Posterior vena cava (tissue), 2 donors: Measurements from ENCODE around the gene ZNF385A. TPM values are rescaled to one million over a fixed set of nuclear protein-coding genes. Genes with fewer than 3 reads are reported as not detected.

Experiments
- DNase-seq: peaks from one replicate; pipeline ENCODE4 v3.0.0-alpha.2; 2020; ENCODE audit warnings: low spot score
- intact Hi-C, 2 donors: fragments of 100-400 bp; cut with DNase I; formaldehyde crosslinking; loops; one replicate each; pipeline versions ENCODE4 v1.14.1 to v1.14.2; 2022 to 2023
- long read RNA-seq, 2 donors: library from polyadenylated mRNA; unstranded; transcript quantifications; one replicate each; pipeline ENCODE4 v2.0.0, GENCODE V29; 2020 to 2021
- total RNA-seq, 2 donors: library from RNA; stranded (reverse); fragmentation: NEBNext Ultra II Directional; extraction: Animal tissue kit (Norgen Biotek cat#: 25700); gene quantifications; one replicate each; pipeline ENCODE4 v1.2.1, GENCODE V29; 2021
- donor health status: DM: yes; HTN: yes; CAD: no.
- donor health status: DM: yes; HTN: yes; CAD: no.

The ZNF385A gene, protein sequence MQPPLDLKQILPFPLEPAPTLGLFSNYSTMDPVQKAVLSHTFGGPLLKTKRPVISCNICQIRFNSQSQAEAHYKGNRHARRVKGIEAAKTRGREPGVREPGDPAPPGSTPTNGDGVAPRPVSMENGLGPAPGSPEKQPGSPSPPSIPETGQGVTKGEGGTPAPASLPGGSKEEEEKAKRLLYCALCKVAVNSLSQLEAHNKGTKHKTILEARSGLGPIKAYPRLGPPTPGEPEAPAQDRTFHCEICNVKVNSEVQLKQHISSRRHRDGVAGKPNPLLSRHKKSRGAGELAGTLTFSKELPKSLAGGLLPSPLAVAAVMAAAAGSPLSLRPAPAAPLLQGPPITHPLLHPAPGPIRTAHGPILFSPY
- 10 to 100 TPM; 19.3 to 23.2 TPM for total RNA-seq
- long read RNA-seq, donor 1, partial matches to known transcripts: 2 of 5 reads
- long read RNA-seq, donor 1, other reads (novel, unspliced or antisense): 3 of 5 reads
- long read RNA-seq, donor 2, partial matches to known transcripts: 0 of 2 reads
- long read RNA-seq, donor 2, other reads (novel, unspliced or antisense): 2 of 2 reads

DNA sequence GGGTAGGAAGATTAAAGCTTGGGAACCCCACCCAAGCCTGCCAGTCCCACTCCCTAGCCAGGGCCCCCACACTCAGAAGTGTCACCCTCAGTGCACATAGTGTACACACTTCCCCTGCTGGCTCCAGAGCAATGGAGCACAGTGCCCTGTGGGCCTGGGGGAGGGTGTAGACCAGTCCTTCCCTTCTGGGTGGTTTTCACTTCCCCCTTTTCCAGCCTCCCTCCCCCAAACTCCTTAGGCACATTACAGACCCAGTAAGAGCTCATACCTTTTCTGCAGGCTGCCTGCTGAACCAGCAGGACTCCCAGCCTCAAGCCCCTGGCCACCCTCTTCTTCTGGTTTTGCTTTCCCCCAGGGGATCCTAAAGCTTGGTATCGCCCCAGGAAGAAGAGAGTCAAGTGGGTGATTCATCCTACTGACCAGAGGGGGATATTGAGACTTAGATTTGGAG, at the start of gene ZNF385A:
Gene ZNF385A, minus strand, starts transcription at position 143 of the 451 bp plus-strand sequence. CDS start 219 bp downstream, outside the sequence.
- no peak for DNase-seq
- intact Hi-C loops: loop anchor here in 1 of 2 donors (10.0 kb wide), 1 partner anchor 50 kb away; no protein-coding TSS in a partner anchor

DNA sequence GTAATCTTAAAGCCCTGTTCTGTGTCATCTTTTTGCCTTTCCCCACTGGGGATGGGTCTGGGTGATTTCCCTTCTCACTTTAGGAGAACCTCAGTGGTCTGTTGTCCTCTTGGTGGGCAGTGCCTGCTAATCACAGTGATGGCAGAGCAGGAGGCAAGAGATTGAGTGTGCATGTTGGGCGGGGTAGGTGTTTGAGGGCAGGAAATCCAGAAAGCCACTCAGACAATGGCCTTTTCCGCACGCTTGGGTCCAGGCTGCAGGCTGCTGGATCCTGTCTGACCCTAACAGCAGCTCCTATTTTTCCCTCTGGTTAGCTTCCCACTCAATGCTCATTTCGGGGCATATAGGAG, 48.3 kb upstream of the ZNF385A start:
- intact Hi-C loops: loop anchor here in 1 of 2 donors (2.0 to 10.0 kb wide), 2 partner anchors 16 to 48 kb away; partner anchors contain the start of gene ZNF385A
- DNase-seq: no peak

DNA sequence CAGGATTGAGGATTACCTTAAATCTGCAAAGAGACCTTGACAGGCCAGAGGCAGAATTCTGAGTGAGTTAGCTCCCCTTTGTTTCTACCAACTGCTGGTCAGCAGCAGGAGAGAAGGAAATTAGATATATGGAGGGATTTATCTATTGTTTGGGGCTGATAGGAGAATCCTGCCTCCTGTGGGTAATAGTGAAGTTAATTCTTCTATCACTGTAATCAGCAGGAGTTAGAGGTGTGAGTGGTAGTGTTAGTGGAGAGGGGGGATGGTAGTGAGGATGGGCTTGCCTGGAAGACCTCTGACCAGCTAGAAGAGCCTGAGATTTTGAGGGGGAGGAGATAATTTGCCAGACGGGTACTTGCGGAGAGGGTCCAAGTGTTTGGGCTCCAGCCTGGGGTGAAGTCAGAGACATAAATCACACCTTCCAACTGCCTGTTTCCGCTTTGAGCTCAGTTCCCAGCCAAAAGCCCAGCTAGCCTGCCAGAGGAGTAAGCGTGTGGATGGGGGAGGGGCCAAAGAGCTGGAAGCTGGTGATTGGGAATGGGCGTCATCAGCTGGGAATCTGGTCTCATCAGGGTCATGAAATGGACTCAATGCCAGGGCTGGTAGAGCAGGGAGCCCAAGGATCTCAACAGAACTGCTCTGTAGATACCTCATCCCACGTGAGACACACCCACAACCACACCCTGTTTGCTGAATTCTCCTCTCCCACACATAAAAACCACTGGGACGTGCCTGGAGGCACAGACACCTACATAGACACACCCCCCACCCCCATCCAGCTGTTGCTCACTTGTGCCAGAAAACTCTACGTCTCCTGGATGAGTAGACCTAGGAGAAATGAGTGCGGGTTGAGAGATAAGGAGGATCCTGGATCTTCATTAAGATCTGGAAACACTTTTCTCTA, 47.6 kb upstream of the ZNF385A start:
- DNase-seq: peak; percentile 93
- intact Hi-C loops: loop anchor here in 1 of 2 donors (2.0 to 10.0 kb wide), 2 partner anchors 15 to 47 kb away; partner anchors contain the start of gene ZNF385A

DNA sequence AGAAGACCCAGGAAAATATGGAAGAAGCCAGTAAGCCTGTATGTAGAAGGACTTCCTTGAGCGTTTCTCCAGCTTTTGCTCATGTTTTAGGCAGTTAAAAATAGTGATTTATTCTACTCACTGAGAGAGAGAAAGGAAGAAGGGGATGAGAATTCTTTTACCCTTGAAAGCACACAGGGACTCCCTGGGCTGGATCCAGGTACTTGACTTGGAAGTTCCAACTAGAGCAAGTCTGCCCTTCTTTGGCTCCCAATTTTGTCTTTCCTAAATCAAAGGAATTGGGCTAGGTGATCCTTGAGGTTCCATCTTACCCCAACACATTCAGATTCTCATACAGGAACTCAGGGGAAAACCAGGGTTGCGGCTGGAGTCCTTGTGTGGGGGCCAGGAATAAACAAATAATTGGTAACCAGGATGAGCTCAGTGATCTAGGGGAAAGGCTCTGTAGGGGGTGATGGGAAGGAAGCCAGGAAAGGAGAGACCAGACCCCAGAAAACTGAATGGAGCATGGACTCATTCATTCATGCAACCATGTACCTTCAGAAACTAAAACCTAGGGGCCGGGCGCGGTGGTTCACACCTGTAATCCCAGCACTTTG, 46.0 kb upstream of the ZNF385A start:
- intact Hi-C loops: loop anchor here in 1 of 2 donors (10.0 kb wide), 1 partner anchor 46 kb away; the partner anchor contains the start of gene ZNF385A
- no peak for DNase-seq

DNA sequence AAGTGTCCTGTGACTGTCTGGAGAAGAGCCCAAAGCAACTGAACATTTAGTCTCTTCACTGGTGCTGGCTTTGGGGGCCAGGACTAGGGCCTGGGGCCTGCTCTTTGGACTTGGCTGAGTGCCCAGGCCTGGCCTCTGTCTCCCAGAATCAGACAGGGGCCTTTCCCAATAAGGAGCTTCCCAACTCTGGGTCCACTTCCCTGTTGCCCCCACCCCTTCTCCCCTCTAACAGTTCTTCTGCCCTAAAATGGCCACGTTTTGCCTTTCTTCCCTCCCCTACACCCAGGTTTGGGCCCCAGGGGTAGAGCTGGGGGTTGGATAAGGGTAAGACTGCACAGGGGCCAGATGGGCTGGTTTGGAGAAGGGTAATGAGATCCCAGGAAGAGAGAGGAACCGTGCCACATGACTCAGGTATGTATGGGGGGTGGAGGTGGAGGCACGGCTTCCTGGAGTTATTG, 44.5 kb upstream of the ZNF385A start:
- intact Hi-C loops: no loop called here

DNA sequence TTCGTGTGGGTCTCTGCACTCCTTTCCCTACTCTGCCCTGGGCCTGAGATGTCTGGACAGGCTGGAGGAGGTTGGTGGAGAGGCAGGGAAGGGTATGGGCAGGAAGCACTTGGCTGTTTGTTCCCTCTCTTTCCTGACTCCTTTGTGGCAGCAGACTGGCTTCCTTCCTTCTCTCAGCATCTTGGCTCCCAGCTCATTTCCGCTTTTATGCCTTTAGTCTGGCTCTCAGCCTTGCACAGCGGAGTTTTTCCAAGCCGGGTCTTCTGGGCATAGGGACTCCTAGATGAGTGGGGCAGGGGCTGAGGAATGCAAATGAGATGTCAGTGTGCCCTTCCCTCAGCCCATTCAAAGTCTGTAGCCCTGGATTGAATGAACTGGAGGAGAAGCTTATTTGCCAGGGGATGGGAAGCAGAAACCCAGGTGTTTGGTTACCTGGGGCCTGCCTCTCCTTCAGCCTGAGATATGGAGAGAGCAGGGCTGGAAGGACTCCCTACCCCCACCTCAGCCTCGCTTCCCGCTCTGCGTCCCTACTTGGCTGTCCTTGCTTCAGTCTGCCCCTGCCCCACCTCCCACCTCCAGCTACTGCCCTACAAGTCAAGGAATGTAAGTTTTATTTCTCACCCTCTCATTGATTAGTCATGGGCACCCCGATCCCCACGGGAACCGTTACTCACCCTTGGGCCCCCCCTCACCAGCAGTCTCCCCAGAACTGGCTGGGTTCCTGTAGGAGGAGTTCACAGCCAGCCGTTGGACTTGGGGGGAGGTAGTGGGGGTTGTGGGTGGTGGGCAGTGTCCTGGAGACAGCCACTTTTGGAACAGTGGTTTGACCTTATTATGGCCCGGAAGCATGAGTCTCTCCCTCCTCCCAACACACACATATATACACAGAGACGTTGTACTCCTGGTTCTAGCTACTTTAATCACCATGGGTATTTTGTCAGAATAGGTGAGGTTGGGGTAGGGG, 43.8 kb upstream of the ZNF385A start:
- DNase-seq: peak; percentile 89
- intact Hi-C loops: no loop called here

More for the DNA sequence above, 44.5 kb upstream of the ZNF385A start:
- peak; percentile 65 for DNase-seq

DNA sequence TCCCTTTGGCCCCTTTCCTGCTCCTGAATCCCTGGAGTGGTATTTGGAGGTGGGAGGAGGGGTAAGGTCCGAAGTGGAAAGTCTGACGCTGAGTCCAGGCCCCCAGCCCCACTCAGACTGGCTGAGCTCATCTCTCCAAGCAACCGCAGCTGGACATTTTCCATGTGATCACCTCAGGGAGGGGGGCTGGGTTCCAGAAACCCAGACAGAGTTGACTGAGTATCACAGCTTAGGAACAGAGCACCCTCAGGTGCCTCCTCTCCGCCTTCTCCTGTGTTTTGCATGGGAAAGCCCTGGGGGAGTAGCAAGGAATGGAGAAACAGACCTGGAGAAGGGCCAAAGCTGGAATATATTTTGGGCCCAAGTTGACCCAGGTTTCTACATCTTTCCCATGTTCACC, 42.6 kb upstream of the ZNF385A start:
- DNase-seq: peak; percentile 61
- intact Hi-C loops: no loop called here

DNA sequence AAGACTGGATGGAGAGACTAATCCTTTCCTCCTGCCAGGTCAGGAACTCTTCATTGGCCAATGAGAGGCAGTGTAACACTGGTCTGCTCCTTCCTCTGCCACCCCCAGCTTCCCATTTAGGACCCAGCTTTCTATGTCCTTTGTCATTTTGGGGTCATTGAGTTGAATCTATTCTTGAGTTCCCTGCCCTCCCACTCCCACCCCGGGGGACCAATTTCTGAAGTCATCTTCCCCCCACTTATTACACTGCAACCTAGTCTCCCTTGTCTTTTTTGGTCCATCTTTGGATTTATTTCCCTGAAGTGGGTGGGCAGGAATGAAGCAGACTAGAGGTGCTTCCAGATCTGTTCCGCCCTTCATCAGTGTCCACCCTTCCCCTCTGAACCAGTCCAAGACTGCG, 42.2 kb upstream of the ZNF385A start:
- intact Hi-C loops: no loop called here
- no peak for DNase-seq

DNA sequence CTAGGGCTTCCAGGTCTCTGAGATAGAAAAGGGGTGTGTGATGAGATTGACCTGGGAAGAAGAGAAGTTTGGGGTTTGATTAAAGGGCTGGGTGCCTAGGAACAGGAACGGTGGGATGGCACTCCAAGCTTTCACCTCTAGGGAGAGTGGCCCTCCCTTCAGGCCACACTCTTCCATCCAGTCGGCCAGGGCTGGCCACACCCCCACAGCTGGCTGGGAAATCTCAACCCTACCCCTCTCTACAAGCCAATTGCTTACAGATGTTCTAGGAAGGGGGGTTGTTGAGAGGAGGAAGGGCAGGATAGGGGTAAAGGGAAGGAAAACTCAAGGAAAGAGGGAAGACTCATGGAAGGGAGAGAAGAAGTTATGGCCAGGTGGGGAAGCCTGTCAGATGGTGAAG, 41.2 kb upstream of the ZNF385A start:
- intact Hi-C loops: no loop called here
- peak; percentile 50 for DNase-seq

DNA sequence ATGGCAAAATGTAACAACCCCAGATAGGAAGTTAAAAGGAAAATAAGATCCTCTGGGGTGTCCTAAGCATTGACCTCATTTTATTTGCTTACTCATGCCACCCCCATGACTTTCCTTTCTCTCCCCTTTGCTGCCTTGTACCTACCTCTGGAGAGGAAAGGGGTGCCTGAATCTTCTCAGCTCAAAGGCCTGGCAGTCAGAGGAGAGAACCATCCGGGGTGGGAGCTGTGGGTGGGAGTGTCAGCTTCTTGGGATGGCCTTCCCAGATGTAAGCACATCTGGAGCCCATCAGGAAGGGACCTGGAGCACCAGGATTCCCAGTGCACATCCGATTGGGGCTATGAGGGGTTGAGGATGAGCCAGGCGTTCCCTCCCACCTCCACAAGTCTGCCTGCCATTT, 39.7 kb upstream of the ZNF385A start:
- intact Hi-C loops: no loop called here
- peak; percentile 23 for DNase-seq

DNA sequence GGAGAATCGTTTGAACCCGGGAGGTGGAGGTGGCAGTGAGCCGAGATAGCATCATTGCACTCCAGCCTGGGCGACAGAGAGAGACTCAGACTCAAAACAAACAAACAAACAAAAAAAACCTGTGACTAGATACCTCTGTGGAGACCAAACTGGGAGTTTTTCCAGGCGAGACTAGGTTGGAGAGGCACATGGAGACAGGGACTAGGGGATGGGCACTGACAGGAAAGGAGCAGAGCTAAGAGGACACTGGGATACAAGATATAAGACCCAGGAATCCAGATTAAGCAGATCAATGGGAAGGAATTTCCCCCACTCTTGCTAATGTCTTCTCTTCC, 39.2 kb upstream of the ZNF385A start:
- DNase-seq: no peak
- intact Hi-C loops: no loop called here

DNA sequence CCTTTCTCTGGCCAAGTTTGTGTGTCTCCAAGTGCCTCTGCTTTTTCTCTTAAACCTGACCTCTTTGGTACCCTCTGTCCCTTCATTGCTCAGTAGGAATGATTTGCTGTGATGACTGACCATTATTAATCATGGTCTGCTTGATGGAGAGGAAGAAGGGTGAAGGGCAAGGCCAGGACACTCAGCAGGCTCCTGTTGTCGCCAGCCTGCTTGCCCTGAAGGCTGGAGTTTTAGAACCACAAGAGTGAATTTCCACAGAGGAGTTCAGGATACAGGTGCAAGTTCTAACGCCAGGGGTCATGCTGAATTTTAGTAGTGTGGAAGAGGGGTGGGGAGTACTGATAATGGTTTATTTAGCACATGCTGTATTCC, 37.3 kb upstream of the ZNF385A start:
- DNase-seq: no peak
- intact Hi-C loops: no loop called here

DNA sequence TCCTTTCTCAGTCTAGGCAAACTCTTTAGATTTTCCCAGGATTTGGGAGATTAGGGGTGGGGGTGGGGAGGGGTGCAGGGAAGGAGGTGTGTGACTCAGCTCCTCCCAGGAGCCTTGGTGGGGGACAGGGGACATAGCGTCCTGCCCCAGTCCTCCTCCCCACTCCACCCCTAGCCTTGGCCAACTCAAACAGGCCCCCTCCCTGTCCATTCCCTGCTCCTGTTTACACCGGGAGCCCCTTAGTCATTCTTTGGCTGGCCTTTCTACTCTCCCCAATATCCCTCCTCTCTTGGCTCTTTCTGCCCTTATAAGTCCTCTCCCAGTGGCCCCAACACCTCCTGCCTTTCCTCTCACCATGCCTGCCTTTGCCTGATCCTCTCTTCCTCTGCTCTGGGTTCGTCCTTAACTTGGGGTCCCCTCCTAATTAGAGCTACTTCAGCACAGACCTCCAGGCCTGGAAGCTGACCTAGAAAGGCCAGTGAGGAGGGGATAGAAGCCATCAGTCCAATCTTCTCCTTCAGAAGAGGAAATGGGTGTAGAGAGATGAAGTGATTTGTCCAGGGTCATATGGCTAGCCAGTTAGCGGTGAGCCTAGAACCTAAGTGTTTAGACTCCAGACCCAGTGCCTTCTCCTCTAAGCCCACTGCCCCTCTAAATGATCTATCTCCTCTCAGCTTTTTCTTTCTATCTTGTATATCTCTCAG, 36.8 kb upstream of the ZNF385A start:
- DNase-seq: peak; percentile 89
- intact Hi-C loops: no loop called here

DNA sequence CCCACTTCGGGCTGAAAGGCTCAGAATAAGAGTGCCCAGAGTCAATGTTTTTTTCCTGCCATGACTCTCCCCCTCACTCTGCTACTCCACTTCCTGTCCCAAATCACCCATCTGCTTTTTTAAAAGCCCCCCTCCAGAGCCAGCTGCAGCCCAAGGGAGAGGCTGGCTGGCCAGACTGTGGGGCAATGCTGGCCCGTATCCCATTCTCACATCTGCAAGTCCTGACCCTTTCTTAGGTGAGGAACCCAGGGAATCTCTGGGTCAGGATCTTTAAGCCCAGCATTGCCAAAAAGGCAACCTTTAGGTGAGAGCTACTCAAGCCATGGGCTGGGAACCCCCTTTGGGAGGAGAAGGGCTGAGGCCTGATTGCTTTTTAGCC, 36.2 kb upstream of the ZNF385A start:
- intact Hi-C loops: no loop called here
- no peak for DNase-seq

DNA sequence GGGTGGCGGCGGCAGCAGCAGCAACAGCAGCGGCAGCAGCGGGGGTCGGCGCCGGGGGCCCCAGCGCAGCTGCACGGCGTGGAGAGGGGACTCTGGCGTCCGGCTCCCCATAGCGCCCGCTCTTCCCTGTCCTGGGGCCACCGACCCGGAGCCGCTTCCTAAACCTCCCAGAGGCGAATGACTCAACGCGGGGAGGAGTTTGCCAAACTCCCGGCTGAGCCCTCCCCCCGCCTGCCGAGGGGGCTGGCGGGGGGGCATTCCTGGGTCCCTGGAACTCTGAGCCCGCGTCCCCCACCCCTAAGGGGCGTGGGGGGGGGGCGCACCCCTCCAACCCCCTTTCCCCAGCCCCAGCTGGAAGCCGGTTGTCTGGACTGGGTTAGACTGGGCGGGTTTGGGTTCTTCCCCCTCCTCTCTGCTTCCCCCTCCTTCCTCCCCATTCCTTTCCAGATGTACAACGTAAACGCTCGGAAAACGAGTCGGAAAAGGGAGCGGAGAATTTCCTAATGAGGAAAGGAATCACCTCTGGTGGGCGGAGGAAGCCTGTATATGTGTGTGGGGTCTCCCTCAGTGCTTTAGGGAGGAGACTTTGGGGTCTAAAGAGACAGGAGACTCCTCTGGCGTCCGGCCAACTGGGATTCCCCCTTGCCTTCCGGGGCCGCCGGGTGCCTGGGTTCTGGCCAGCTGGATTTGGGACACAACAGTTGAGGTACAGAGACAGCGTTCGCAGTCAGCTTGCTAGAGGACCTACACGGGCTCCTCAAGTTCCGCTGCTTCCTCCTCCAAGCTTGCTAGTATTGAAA, 34.8 kb upstream of the ZNF385A start, which contains the start of gene ITGA5:
Gene ITGA5, minus strand, starts transcription at position 179 of the 800 bp plus-strand sequence. Its CDS starts 68 bp downstream, at position 111.
- intact Hi-C loops: no loop called here
- peak; percentile 94 for DNase-seq

DNA sequence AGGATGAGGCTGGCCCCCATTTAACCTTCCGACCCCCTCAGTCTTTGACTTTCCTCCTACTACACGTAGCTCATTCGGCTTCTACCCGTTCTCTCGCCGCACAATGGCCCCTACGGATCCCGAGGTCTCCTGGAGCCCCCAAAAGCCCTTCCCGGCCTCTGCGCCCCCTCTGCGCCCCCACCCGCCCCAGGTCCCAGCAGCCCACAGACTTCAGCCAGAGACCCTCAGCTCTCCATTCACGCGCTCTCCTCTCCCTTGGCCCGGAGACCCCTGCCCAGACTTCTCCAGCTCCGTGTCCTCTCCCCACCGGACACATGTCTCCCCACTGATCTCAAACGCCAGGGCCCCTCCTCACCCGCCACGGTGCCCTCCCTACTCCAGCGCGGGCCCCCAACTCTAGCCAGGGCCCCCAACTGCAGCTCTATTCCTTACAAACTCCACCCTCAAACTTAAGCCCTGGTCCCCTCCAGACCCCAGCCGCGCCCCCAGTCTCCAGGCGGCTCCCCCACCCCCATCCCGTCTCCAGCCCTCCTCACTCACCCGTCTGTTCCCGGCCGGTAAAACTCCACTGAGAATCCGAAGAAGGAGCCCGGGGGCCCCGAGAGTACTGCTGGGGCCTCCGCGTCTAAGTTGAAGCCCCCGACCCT, 34.0 kb upstream of the ZNF385A start:
- DNase-seq: peak; percentile 76
- intact Hi-C loops: no loop called here
